A549 (cell line): ENCODE results near the gene LYPD6B. TPM values are rescaled to one million over a fixed set of nuclear protein-coding genes. Genes with fewer than 3 reads are reported as not detected.

Source experiments
- ATAC-seq, 2 experiments: fragments of 200-7000 bp in 1 of 2; fragments of >200 bp in 1 of 2; cut with Nextera tagmentation in 1 of 2; cut with Tn5 transposase in 1 of 2; 3 replicates each; pipeline versions ENCODE4 v1.8.0 to v1.9.1; 2018 to 2020; ENCODE audit warnings: mild to moderate bottlenecking in 1 of 2, moderate library complexity in 1 of 2
- CTCF ChIA-PET: fragments of 300-600 bp; sonication (Branson Sonifier 250); formaldehyde crosslinking; extraction: SDS; loops from one replicate; lab custom pipeline; 2021; ENCODE audit warnings: antibody characterized with exemption, inconsistent platforms; lab: Yijun Ruan, JAX
- POLR2A ChIA-PET: fragments of 350-600 bp; formaldehyde crosslinking; extraction: SDS; loops from one replicate; lab custom pipeline; 2021; ENCODE audit warnings: antibody characterized with exemption, inconsistent platforms; lab: Yijun Ruan, JAX
- DNase-seq, 2 experiments: peaks; one replicate each; pipeline versions ENCODE4 v3.0.0 to v3.0.0-alpha.2; 2011 to 2016; ENCODE audit warnings: low read depth in 1 of 2, low spot score in 1 of 2
- FAIRE-seq: peaks from 2 replicates; lab custom pipeline; 2011; peaks lifted over from hg19 to GRCh38; lab: Jason Lieb, UNC
- H3K27ac ChIP-seq, 2 experiments: fragments of >200 bp; sonication (Bioruptor Twin); formaldehyde crosslinking; 3 replicates each; pipeline ENCODE4 v1.5.1; 2016 to 2017
- H3K4me1 ChIP-seq: fragments of >200 bp; sonication (Bioruptor Twin); formaldehyde crosslinking; 3 replicates; pipeline ENCODE4 v1.6.1; 2016
- H3K4me2 ChIP-seq: fragments of >200 bp; sonication (Bioruptor Twin); formaldehyde crosslinking; 3 replicates; pipeline ENCODE4 v1.6.1; 2016
- H3K4me3 ChIP-seq: fragments of >200 bp; sonication (Bioruptor Twin); formaldehyde crosslinking; 3 replicates; pipeline ENCODE4 v1.5.1; 2016
- H3K9me3 ChIP-seq: fragments of >200 bp; sonication (Bioruptor Twin); formaldehyde crosslinking; 3 replicates; pipeline ENCODE4 v1.6.1; 2016
- BHLHE40 ChIP-seq: IDR thresholded peaks from 2 replicates; pipeline ENCODE4 v1.6.1; 2012; ENCODE audit warnings: low read depth, low read length, inconsistent platforms
- CHD2 ChIP-seq: fragments of 150-350 bp; IDR thresholded peaks from 2 replicates; pipeline ENCODE4 v1.6.1; 2014; ENCODE audit warnings: low read length; ENCODE audit not compliant: partially characterized antibody
- CHD4 ChIP-seq: fragments of 200-600 bp; sonication (generic); IDR thresholded peaks from 2 replicates; pipeline ENCODE4 v1.6.1; 2016; ENCODE audit warnings: antibody characterized with exemption, mild to moderate bottlenecking, borderline replicate concordance
- CTCF ChIP-seq: fragments of >200 bp; sonication (Bioruptor Twin); formaldehyde crosslinking; IDR thresholded peaks from 3 replicates; pipeline ENCODE4 v1.5.1; 2016
- EHMT2 ChIP-seq: fragments of 200-600 bp; sonication (generic); IDR thresholded peaks from 2 replicates; pipeline ENCODE4 v1.6.1; 2016; ENCODE audit warnings: antibody characterized with exemption, low read depth, mild to moderate bottlenecking, moderate library complexity
- ELK1 ChIP-seq: fragments of 150-350 bp; IDR thresholded peaks from 2 replicates; pipeline ENCODE4 v1.6.1; 2014; ENCODE audit warnings: low read depth, mild to moderate bottlenecking, low read length
- EP300 ChIP-seq, 2 experiments: fragments of >200 bp; sonication (Bioruptor Twin); formaldehyde crosslinking; IDR thresholded peaks; 2 replicates in 1 of 2; 3 replicates in 1 of 2; pipeline ENCODE4 v1.6.1; 2016 to 2017
- ESRRA ChIP-seq: fragments of 150-350 bp; IDR thresholded peaks from 2 replicates; pipeline ENCODE4 v1.6.1; 2014; ENCODE audit warnings: mild to moderate bottlenecking, low read length, borderline replicate concordance
- FOSB ChIP-seq: fragments of 250-450 bp; sonication (Bioruptor Pico); IDR thresholded peaks from 2 replicates; pipeline ENCODE4 v1.5.0; 2020; ENCODE audit warnings: mild to moderate bottlenecking, moderate library complexity
- FOXS1 ChIP-seq: fragments of 250-450 bp; sonication (Bioruptor Pico); IDR thresholded peaks from 2 replicates; pipeline ENCODE4 v1.5.0; 2020; ENCODE audit warnings: mild to moderate bottlenecking, moderate library complexity
- HDAC2 ChIP-seq: fragments of 200-600 bp; sonication (generic); IDR thresholded peaks from 2 replicates; pipeline ENCODE4 v1.6.1; 2016
- HEYL ChIP-seq: fragments of 250-450 bp; sonication (Bioruptor Pico); IDR thresholded peaks from 2 replicates; pipeline ENCODE4 v1.8.0; 2021; ENCODE audit warnings: mild to moderate bottlenecking, moderate library complexity
- HOXB13 ChIP-seq: fragments of 250-450 bp; sonication (Bioruptor Pico); IDR thresholded peaks from 2 replicates; pipeline ENCODE4 v1.5.0; 2020; ENCODE audit warnings: low read depth, mild to moderate bottlenecking, moderate library complexity
- JUN ChIP-seq, 2 experiments: fragments of >200 bp; sonication (Bioruptor Twin); formaldehyde crosslinking; IDR thresholded peaks; 2 replicates in 1 of 2; 3 replicates in 1 of 2; pipeline ENCODE4 v1.6.1; 2016 to 2017
- JUNB ChIP-seq: fragments of >200 bp; sonication (Bioruptor Twin); formaldehyde crosslinking; IDR thresholded peaks from 2 replicates; pipeline ENCODE4 v1.6.1; 2016
- KDM1A ChIP-seq: fragments of 200-600 bp; sonication (generic); IDR thresholded peaks from 2 replicates; pipeline ENCODE4 v1.6.1; 2016; ENCODE audit warnings: low read depth, mild to moderate bottlenecking
- MYC ChIP-seq: IDR thresholded peaks from 2 replicates; pipeline ENCODE4 v1.6.1; 2012; ENCODE audit warnings: mild to moderate bottlenecking, inconsistent platforms, low read length, improper control_type of control experiment, borderline replicate concordance
- NFE2L2 ChIP-seq: fragments of 150-350 bp; conservative IDR thresholded peaks from 2 replicates; pipeline ENCODE4 v1.6.1; 2014; ENCODE audit warnings: low read length
- NR3C1 ChIP-seq: fragments of >200 bp; sonication (Bioruptor Twin); formaldehyde crosslinking; IDR thresholded peaks from 3 replicates; pipeline ENCODE4 v1.6.1; 2017
- PHF8 ChIP-seq: fragments of 200-600 bp; sonication (generic); IDR thresholded peaks from 2 replicates; pipeline ENCODE4 v1.6.1; 2016; ENCODE audit warnings: low read depth, mild to moderate bottlenecking, antibody characterized with exemption, moderate library complexity, borderline replicate concordance
- POLR2A ChIP-seq: IDR thresholded peaks from 2 replicates; pipeline ENCODE4 v1.6.1; 2012; ENCODE audit warnings: mild to moderate bottlenecking, low read length
- POLR2AphosphoS2 ChIP-seq: conservative IDR thresholded peaks from 2 replicates; pipeline ENCODE4 v1.6.1; 2012; ENCODE audit warnings: low read length, improper control_type of control experiment, inconsistent platforms
- RCOR1 ChIP-seq: fragments of 150-350 bp; IDR thresholded peaks from 2 replicates; pipeline ENCODE4 v1.6.1; 2014; ENCODE audit warnings: antibody characterized with exemption, low read length, low read depth
- REST ChIP-seq: fragments of 200-600 bp; sonication (generic); IDR thresholded peaks from 2 replicates; pipeline ENCODE4 v1.6.1; 2016; ENCODE audit warnings: antibody characterized with exemption, mild to moderate bottlenecking, moderate library complexity
- ZC3H11A ChIP-seq: fragments of 450-650 bp; IDR thresholded peaks from 2 replicates; pipeline ENCODE4 v1.6.1; 2014; ENCODE audit warnings: antibody characterized with exemption, mild to moderate bottlenecking
- ZFP36 ChIP-seq: fragments of 450-650 bp; IDR thresholded peaks from 2 replicates; pipeline ENCODE4 v1.6.1; 2014; ENCODE audit warnings: borderline replicate concordance; ENCODE audit not compliant: partially characterized antibody
- ZNF302 ChIP-seq: fragments of 250-450 bp; sonication (Bioruptor Pico); IDR thresholded peaks from 2 replicates; pipeline ENCODE4 v1.9.0; 2021; ENCODE audit warnings: inconsistent platforms, mild to moderate bottlenecking, moderate library complexity
- WGBS: methylation state at CpG from one replicate; pipeline ENCODE4 v1.1.6; 2017; ENCODE audit errors: missing lambda C conversion rate; 5-methylcytosine and 5-hydroxymethylcytosine counted together
- polyA plus RNA-seq, 4 experiments: library from polyadenylated mRNA; depleted of rRNA in 3 of 4; stranded (reverse); fragments of >200 nt; fragmentation: RNase III in 1 of 4; extraction: RNeasy Plus Mini Kit Qiagen cat#74134 plus additional on column Dnase treatment in 1 of 4; gene quantifications; 2 replicates in 3 of 4; 3 replicates in 1 of 4; pipeline ENCODE4 v1.2.3, GENCODE V29; 2011 to 2017
- TF ChIP-seq, protein P1 (sequence below): IDR thresholded peaks from 2 replicates; pipeline ENCODE4 v1.6.1; 2012; ENCODE audit warnings: low read depth, borderline replicate concordance

LYPD6B gene
- polyA plus RNA-seq, 2 of the 4 experiments (the other 2 are of a cell fraction): not detected

DNA sequence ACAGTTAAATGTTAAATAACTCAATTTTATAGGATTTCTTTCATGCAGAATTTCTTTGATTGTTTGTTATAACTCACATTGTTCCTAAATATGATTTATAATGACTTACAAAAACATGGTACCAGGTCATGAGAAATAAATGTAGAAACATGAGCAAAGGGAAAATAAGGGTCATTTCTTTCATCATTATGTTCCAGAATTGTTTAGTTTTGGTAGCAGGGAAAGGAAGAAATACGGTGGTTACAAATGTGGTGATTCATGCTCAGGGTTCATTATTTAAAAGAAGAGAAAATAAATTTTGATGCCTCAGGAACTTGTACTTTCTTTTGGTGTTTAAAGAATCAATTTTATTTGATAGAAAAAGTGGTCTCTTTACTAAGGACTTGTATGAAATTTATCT lies 4.4 kb downstream of the LYPD6B start:
- no peak overlapping the region for H3K4me3 ChIP-seq
- ATAC-seq: no peak
- CTCF ChIA-PET: no interaction called here

DNA sequence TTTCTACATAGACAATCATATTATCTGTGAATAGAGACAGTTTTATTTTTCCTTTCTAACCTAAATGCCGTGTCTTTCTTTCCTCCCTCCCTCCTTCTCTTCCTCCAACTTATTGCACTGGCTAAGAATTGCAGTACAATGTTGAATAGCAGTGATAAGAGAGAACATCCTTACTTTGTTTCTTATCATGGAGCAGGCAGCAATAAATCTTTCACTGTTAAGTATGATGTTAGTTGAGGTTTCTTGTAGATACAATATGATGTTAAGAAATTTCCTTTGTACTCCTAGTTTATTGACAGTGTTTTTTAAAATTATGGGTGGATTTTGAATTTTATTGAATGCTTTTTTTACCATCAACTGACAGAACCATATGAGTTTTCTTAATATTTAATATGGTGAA lies 6.0 kb downstream of the LYPD6B start:
- FAIRE-seq (no peak), ATAC-seq (no peak), DNase-seq (no peak)
- no peak overlapping the region for H3K4me3 ChIP-seq
- H3K4me2 ChIP-seq: no peak overlapping the region
- H3K9me3 ChIP-seq: no peaks in the 10 kb centered on the region
- H3K4me1 ChIP-seq: no peaks in the 10 kb centered on the region
- no peak overlapping the region for H3K27ac ChIP-seq
- POLR2A ChIA-PET: no interaction called here
- WGBS: 0% methylated on average over 1 of the region's 1 CpG
- no peak for TF ChIP-seq POLR2A
- no peak for TF ChIP-seq JUN (IDR thresholded peaks at IDR 0.05)
- TF ChIP-seq PHF8: no peak
- TF ChIP-seq ESRRA: no peak
- TF ChIP-seq KDM1A: no peak
- TF ChIP-seq, all 56 proteins: peak for 0
- CTCF ChIA-PET: no interaction called here

More for the DNA sequence above, 4.4 kb downstream of the LYPD6B start:
- FAIRE-seq (no peak), DNase-seq (no peak)
- POLR2A ChIA-PET: no interaction called here
- TF ChIP-seq RCOR1 (no peak), FOSB (no peak), REST (no peak), HOXB13 (CRISPR knock-in tag) (no peak), ELK1 (no peak)
- Histone ChIP-seq H3K4me1 (no peaks in the 10 kb centered on the region; the same call in 2 of the 3 replicates), H3K27ac (no peak overlapping the region), H3K4me2 (no peak overlapping the region), H3K9me3 (no peaks in the 10 kb centered on the region)
- WGBS: 9% methylated on average over 1 of the region's 1 CpG

GRCh38 chr2:149047118-149047517 lies 8.6 kb downstream of the LYPD6B start:
- TF ChIP-seq FOXS1 (CRISPR knock-in tag) (no peak), EP300 (IDR thresholded peaks at IDR 0.05) (no peak), ZNF302 (CRISPR knock-in tag) (no peak), POLR2AphosphoS2 (no peak), MYC (no peak), NFE2L2 (no peak), ZC3H11A (no peak), ZFP36 (no peak), JUNB (no peak), HDAC2 (no peak), HEYL (CRISPR knock-in tag) (no peak), NR3C1 (no peak), CHD4 (no peak), BHLHE40 (no peak), CTCF (no peak), CHD2 (no peak), EHMT2 (no peak)
- TF ChIP-seq, protein P1, sequence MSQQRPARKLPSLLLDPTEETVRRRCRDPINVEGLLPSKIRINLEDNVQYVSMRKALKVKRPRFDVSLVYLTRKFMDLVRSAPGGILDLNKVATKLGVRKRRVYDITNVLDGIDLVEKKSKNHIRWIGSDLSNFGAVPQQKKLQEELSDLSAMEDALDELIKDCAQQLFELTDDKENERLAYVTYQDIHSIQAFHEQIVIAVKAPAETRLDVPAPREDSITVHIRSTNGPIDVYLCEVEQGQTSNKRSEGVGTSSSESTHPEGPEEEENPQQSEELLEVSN: no peak
- POLR2A ChIA-PET: no interaction called here
- FAIRE-seq (no peak), DNase-seq (no peak), ATAC-seq (no peak)
- CTCF ChIA-PET: interaction anchor here (1.1 kb wide), 1 partner anchor 30 kb away, joined by 3 read pairs; no protein-coding TSS in a partner anchor
- WGBS: 0% methylated on average over 2 of the region's 2 CpGs
- Histone ChIP-seq H3K4me3 (no peak overlapping the region), H3K4me2 (no peak overlapping the region), H3K27ac (no peak overlapping the region), H3K9me3 (no peaks in the 10 kb centered on the region), H3K4me1 (no peaks in the 10 kb centered on the region)
